SK-N-DZ (cell line): ENCODE results near the gene ENTPD3. TPM values are rescaled to one million over a fixed set of nuclear protein-coding genes. Genes with fewer than 3 reads are reported as not detected.

Experiments used
- DNase-seq: peaks from one replicate; pipeline ENCODE4 v3.0.0-alpha.2; 2015; ENCODE audit warnings: low spot score
- polyA plus RNA-seq, 2 experiments: library from polyadenylated mRNA; depleted of rRNA; stranded (reverse); fragments of >200 nt; gene quantifications; 2 replicates each; pipeline ENCODE4 v1.2.3, GENCODE V29; 2014

ENTPD3 gene
- not detected in 2 replicates for polyA plus RNA-seq (2014; cell fraction: cytosol; rRNA removed)
- not detected in 2 replicates for polyA plus RNA-seq (2014; cell fraction: nucleus; rRNA removed)

- DNase-seq: no peak
These were observed at the start of gene ENTPD3 for GRCh38 chr3:40387001-40387894. TSS of gene ENTPD3 (plus strand) at chr3:40387184. CDS start at chr3:40388058, 874 bp downstream.

DNA sequence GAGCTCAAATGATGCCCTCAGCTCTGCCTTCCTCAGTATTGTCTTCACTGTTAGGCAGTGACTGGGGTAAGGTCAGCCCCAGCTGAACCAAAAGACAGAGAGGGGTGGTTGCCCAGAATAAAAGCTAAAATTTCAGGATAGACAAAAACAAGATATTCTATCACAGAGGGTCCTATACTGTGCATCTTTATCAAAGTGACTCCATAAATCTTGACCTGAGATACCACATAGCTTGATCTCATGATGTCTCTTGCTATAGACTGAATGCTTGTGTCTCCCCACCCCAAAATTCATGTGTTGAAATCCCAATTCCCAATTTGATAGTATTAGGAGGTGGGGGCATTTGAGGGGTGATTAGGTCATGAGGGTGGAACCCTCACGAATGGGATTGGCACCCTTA is 47.1 kb upstream of the ENTPD3 start:
- no peak for DNase-seq

- DNase-seq: no peak
These were observed 46.3 kb upstream of the ENTPD3 start for GRCh38 chr3:40340541-40341170.

DNA sequence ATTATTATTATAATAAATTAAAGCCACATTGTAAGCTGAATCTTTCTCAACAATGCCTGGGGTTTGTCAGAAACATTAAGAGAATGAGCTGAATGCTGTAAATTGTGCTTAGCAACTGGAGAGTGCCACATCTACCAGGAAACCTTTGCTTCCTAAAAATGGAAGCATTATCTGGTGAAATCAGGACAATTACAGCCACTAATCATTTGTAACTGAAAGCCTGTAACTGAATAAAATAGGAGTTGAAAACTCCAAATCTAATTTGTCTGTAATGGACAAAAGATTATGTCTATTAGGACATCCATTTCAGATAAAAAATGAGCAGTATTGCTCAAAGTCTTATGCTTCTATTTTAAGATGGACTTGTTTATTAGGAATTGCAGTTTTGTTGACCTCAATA is 45.3 kb upstream of the ENTPD3 start:
- peak; percentile 58 for DNase-seq

GRCh38 chr3:40350529-40350928 is 36.5 kb upstream of the ENTPD3 start:
- no peak for DNase-seq

DNA sequence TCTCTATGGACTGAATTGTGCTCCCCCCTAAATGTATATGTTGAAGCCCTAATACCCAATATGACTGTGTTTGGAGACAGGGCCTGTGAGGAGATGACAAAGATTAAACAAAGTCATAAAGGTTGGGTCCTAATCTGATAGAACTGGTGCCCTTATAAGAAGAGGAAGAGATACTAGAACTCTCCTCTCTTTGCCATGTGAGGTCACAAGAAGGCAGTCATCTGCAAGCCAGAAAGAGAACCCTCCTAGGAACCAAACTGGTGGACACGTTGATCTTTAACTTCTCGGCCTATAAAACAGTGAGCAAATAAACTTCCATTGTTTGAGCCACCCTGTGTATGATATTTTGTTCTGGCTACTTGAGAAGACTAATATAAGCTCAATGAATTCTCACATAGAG is 31.6 kb upstream of the ENTPD3 start:
- DNase-seq: no peak

- DNase-seq: no peak
These were observed 28.5 kb upstream of the ENTPD3 start for GRCh38 chr3:40358454-40358853.

DNA sequence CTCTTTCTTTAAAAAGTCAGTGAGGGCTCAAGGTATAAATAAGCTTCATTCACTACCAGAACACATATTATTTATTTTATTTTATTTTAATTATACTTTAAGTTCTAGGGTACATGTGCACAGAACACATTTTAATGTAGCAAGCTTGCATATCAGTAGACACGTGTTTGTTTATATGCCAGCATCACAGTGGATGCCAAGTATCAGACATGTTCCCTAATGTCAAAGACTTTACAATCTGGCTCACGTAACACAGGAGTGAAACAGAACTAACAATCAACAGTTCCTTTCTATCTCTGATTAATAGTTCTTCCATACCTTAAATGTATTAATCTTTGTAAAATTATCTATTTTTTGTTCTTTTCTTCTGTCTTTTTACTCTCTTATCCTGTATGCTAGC is 23.3 kb upstream of the ENTPD3 start:
- no peak for DNase-seq

- no peak for DNase-seq
These were observed 20.5 kb upstream of the ENTPD3 start for GRCh38 chr3:40366203-40367162.

- DNase-seq: no peak
These were observed 17.3 kb upstream of the ENTPD3 start for GRCh38 chr3:40369716-40370115.

DNA sequence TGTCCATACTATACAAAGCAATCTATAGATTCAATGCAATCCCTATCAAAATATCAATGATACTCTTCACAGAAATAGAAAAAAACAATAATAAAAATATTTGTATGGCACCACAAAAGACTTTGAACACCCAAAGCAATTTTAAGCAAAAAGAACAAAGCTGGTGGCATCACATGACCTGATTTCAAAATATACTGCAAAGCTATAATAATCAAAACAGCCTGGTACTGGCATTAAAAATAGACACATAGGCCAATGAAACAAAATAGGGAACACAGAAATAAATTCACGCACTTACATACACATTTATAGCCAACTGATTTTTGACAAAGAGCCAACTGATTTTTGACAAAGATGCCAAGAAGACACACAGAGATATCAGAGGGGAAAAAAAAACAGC is 9.2 kb upstream of the ENTPD3 start:
- no peak for DNase-seq

DNA sequence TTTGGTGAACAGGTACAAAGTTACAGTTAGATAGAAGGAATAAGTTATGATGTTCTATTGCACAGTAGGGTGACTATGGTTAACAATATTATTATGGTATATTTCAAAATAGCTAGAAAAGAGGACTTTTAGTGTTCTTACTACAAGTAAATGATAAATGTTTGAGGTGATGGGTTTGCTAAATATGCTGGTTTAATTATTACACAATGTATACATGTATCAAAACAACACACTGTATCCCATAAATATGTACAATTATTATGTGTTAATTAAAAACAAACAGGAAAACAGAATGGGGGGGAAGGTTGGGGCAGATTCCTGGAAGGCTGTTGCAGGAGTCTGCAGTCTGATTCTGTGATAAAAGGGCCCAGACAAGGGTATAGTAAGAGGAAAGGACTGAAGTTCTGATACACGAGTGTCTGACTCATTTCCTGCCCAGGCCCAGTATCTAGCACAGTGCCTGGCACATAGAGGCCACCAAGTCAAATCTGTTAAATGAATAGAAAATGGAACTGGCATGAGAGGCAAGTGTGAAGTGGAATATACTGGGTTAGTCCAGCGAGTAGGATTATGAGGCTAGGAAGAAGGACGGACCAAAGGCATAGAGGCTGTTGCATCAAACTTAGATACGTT is 7.2 kb upstream of the ENTPD3 start:
- DNase-seq: no peak

GRCh38 chr3:40381904-40382616 is 4.9 kb upstream of the ENTPD3 start:
- no peak for DNase-seq

DNA sequence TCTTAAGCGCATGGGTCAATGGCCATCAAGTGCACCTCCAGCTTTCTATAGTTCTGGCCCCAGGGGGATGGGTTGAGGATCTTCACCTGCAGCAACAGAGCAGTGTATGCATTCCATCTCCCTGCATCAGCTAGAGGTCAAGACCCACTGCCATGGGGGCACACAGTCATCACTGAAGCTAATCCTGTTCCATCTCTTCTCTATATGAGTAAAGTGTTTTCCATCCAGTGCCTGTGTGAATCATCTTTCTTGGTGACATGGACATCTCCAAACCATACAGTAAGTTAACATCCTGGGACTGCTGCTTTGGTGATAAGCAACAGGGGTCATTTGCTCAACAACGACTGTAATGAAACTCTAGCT is 4.4 kb upstream of the ENTPD3 start:
- DNase-seq: no peak

DNA sequence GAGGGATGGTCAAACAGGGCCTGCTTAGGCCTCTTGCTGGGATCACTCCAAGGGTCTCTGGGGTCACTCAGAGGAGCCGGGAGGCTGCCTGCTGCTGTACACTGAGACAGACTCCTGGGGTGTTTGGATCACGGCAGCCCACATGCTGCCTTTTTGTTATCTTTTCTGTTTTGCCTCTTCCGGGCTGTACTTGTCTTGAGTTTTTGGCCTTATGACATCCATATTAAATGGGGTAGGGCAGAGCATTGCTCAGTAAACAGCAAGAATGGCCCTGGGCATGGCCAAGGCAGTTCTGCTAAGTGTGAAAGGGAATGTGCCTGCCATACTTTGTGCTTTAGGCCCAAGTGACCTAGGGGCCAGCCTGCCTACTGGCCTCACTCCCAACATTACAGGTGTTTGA is 771 bp upstream of the ENTPD3 start:
- DNase-seq: no peak

- DNase-seq: no peak
These were observed 891 bp downstream of the ENTPD3 start for GRCh38 chr3:40387895-40388254.

- DNase-seq: no peak
These were observed 9.4 kb downstream of the ENTPD3 start for GRCh38 chr3:40396406-40396805.

DNA sequence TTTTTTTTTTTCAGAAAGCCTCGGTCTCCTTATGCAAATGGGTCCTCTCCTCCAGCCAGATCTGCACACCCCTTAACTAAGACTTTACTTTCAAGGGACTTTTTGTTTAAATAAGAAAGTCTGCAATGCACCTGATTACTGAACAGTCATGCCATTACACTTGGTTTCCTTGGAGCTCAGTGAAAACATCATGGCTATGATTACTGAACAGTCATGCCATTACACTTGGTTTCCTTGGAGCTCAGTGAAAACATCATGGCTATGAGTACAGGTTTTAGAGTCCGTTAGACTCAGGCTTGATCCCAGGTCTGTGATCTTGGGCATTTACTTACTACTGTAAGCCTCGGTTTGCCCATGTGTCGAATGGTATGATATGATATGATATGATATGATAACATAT is 10.1 kb downstream of the ENTPD3 start:
- no peak for DNase-seq

DNA sequence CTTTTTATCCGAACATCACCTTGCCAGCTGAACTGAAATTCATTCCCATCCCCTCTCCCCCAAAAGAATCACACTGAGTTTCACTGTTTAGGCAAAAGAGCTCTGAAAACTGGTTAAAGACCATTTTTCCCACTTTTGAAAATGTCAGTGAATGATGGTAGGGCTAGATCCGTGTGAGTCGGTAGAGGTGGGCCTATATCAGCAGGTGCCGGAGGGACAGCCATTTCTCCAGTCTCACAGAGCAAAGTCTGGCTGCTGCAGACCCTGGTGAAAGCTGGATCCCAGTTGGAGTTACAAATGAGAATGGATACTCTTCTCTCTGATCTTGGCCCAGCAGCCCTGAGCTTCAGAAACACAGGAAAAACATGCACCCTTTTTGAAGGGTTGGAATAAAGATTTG is 10.9 kb downstream of the ENTPD3 start:
- DNase-seq: no peak

DNA sequence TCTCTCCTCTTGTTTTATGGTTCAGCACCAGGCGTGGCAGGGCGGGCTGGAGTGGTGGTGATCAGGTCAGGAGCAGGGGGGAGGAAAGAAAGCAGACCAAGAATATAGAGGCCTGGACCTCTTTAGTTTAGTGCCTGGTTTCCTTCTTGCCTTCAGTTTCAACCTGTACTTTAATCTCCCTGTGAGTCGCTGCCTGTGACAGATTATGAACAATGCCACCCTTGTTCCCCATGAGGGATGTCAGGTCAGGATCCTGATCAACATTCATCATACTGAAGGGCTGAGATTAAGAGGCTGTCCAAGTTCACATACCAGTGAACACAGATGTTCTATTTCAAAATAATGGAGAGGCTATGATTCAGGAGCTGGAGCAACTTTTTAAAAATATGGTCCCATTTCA is 11.4 kb downstream of the ENTPD3 start:
- DNase-seq: no peak
